HepG2 (cell line): Measurements from ENCODE around the gene TANGO6. TPM values are rescaled to one million over a fixed set of nuclear protein-coding genes. Genes with fewer than 3 reads are reported as not detected.

Experiments used
- ARID2 ChIP-seq: sonication (generic); formaldehyde crosslinking; IDR thresholded peaks from 2 replicates; pipeline ENCODE4 v1.8.1; 2022; ENCODE audit warnings: mild to moderate bottlenecking, missing genetic modification reagents, borderline replicate concordance
- BHLHE40 ChIP-seq: IDR thresholded peaks from 2 replicates; pipeline ENCODE4 v1.6.1; 2011; ENCODE audit warnings: low read length, improper control_type of control experiment
- BORCS8-MEF2B ChIP-seq: sonication (generic); formaldehyde crosslinking; IDR thresholded peaks from 2 replicates; pipeline ENCODE4 v1.8.0; 2022; ENCODE audit warnings: mild to moderate bottlenecking, missing genetic modification reagents
- FOXA1 ChIP-seq, 2 experiments: fragments of 450-650 bp in 1 of 2; sonication (generic) in 1 of 2; formaldehyde crosslinking in 1 of 2; IDR thresholded peaks; 2 replicates each; pipeline versions ENCODE4 v1.4.0 to v1.6.1; 2016 to 2020; ENCODE audit warnings: missing genetic modification reagents in 1 of 2
- GATAD2A ChIP-seq: IDR thresholded peaks from 2 replicates; pipeline ENCODE4 v1.6.1; 2016
- GLI4 ChIP-seq: sonication (generic); formaldehyde crosslinking; IDR thresholded peaks from 2 replicates; pipeline ENCODE4 v1.5.1; 2020; ENCODE audit warnings: missing genetic modification reagents, mild to moderate bottlenecking, moderate library complexity, borderline replicate concordance
- HNRNPL ChIP-seq: fragments of 200-400 bp; formaldehyde crosslinking; IDR thresholded peaks from 2 replicates; pipeline ENCODE4 v1.6.1; 2017; ENCODE audit warnings: mild to moderate bottlenecking, low read depth, low read length
- HOXD1 ChIP-seq: sonication (generic); formaldehyde crosslinking; IDR thresholded peaks from 2 replicates; pipeline ENCODE4 v1.5.0; 2020; ENCODE audit warnings: missing genetic modification reagents
- MATR3 ChIP-seq: sonication (generic); formaldehyde crosslinking; IDR thresholded peaks from 2 replicates; pipeline ENCODE4 v1.4.0; 2020; ENCODE audit warnings: missing genetic modification reagents
- MIER2 ChIP-seq: IDR thresholded peaks from 2 replicates; pipeline ENCODE4 v1.6.1; 2016; ENCODE audit warnings: missing biosample characterization, missing genetic modification reagents
- MIXL1 ChIP-seq: IDR thresholded peaks from 2 replicates; pipeline ENCODE4 v1.6.1; 2016
- SMC3 ChIP-seq: IDR thresholded peaks from 2 replicates; pipeline ENCODE4 v1.6.1; 2011; ENCODE audit warnings: low read length, improper control_type of control experiment
- TFAP4 ChIP-seq: sonication (generic); IDR thresholded peaks from 2 replicates; pipeline ENCODE4 v1.6.1; 2016; ENCODE audit warnings: low read depth, borderline replicate concordance
- THYN1 ChIP-seq: sonication (generic); formaldehyde crosslinking; IDR thresholded peaks from 2 replicates; pipeline ENCODE4 v1.8.1; 2023; ENCODE audit warnings: low read depth, mild to moderate bottlenecking, moderate library complexity, missing genetic modification reagents, borderline replicate concordance
- ZBTB46 ChIP-seq: sonication (generic); formaldehyde crosslinking; IDR thresholded peaks from 2 replicates; pipeline ENCODE4 v1.4.0; 2020; ENCODE audit warnings: mild to moderate bottlenecking, missing genetic modification reagents, borderline replicate concordance
- ZFP36L2 ChIP-seq: sonication (generic); formaldehyde crosslinking; IDR thresholded peaks from 2 replicates; pipeline ENCODE4 v1.4.0; 2020; ENCODE audit warnings: missing genetic modification reagents
- ZNF121 ChIP-seq: sonication (generic); formaldehyde crosslinking; IDR thresholded peaks from 2 replicates; pipeline ENCODE4 v1.5.0; 2020; ENCODE audit warnings: mild to moderate bottlenecking, missing genetic modification reagents
- ZNF713 ChIP-seq: sonication (generic); formaldehyde crosslinking; IDR thresholded peaks from 2 replicates; pipeline ENCODE4 v1.4.0; 2020; ENCODE audit warnings: mild to moderate bottlenecking, missing genetic modification reagents
- ZNF839 ChIP-seq: sonication (generic); formaldehyde crosslinking; IDR thresholded peaks from 2 replicates; pipeline ENCODE4 v1.4.0; 2020; ENCODE audit warnings: missing genetic modification reagents, mild to moderate bottlenecking, borderline replicate concordance
- ZSCAN30 ChIP-seq: sonication (generic); formaldehyde crosslinking; IDR thresholded peaks from 2 replicates; pipeline ENCODE4 v1.5.0; 2020; ENCODE audit warnings: mild to moderate bottlenecking, missing genetic modification reagents
- polyA plus RNA-seq, 8 experiments: library from polyadenylated mRNA; depleted of rRNA in 3 of 8; stranded (reverse) in 7 of 8; unstranded in 1 of 8; fragments of >200 nt; fragmentation: Illumina TruSeq in 4 of 8; extraction: Trizol in 4 of 8; gene quantifications; 2 replicates each; pipeline versions ENCODE4 v1.2.1 to v1.2.3, GENCODE V29; 2011 to 2016; ENCODE audit warnings: low read depth in 4 of 8, missing spikeins in 1 of 8, mixed read lengths in 1 of 8; ENCODE audit not compliant: insufficient read depth in 1 of 8
- total RNA-seq, 5 experiments: library from RNA; depleted of rRNA; stranded (reverse); fragments of >200 nt; fragmentation: Illumina TruSeq; extraction: Trizol; gene quantifications; 2 replicates each; pipeline ENCODE4 v1.2.3, GENCODE V29; 2016; ENCODE audit warnings: low read depth in 1 of 5
- TF ChIP-seq, protein P1 (sequence below): sonication (generic); formaldehyde crosslinking; conservative IDR thresholded peaks from 2 replicates; pipeline ENCODE4 v1.5.0; 2020; ENCODE audit warnings: missing genetic modification reagents
- TF ChIP-seq, protein P2 (sequence below): sonication (generic); formaldehyde crosslinking; IDR thresholded peaks from 2 replicates; pipeline ENCODE4 v1.5.0; 2020; ENCODE audit warnings: mild to moderate bottlenecking, missing genetic modification reagents
- TF ChIP-seq, protein P3 (sequence below): sonication (generic); formaldehyde crosslinking; IDR thresholded peaks from 2 replicates; pipeline ENCODE4 v1.4.0; 2020; ENCODE audit warnings: missing genetic modification reagents, borderline replicate concordance

The TANGO6 gene
- total and polyA plus RNA-seq, 2 of the 13 experiments (the other 11 are each of a cell fraction or from before 2014, with no cell fraction given), result 7.2 to 13.3 TPM

DNA sequence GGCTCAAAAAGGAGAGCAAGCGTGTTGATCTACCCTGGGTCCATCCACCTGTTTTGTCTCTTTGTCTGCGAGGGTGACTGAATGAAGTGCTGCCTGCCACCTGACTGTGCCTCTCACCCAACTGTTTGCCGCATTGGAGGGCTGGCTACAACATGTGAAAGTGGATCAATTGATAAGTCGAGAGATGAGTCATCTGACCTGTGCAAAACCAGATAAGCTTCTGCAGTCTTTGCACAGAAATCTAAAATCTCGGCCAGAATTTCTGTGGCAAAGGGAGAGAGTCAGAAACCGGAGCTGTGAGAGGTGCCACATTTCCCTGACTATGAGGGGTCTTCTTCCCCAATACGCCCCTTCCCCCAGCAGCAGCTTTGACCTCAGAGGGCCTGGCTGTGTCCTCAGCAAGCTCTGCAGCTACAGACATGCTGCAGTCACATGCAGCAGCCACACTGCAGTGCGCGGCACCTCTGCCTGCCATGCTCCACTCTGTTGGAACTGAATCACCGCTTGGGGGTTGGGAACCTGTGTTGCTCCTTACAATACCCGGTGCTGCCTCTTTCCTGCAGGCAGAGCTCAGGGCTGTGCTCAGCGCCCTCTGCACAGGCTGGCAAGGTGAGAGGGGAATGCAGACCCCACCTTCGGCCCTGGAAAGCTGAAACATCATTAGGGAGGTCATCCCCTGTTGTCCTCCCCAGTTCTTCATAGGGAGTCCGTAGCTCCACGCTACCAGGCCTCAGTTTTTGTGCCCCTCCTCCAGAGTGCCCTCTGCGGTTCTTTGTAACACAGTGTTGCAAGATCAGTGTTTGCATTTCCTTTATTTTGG lies 246.0 kb downstream of the TANGO6 start (continued):
- TF ChIP-seq, protein P1, sequence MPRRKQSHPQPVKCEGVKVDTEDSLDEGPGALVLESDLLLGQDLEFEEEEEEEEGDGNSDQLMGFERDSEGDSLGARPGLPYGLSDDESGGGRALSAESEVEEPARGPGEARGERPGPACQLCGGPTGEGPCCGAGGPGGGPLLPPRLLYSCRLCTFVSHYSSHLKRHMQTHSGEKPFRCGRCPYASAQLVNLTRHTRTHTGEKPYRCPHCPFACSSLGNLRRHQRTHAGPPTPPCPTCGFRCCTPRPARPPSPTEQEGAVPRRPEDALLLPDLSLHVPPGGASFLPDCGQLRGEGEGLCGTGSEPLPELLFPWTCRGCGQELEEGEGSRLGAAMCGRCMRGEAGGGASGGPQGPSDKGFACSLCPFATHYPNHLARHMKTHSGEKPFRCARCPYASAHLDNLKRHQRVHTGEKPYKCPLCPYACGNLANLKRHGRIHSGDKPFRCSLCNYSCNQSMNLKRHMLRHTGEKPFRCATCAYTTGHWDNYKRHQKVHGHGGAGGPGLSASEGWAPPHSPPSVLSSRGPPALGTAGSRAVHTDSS (CRISPR knock-in tag), result no peak
- TF ChIP-seq HOXD1 (CRISPR knock-in tag) (no peak), MIXL1 (CRISPR knock-in tag) (no peak), BHLHE40 (0 out of 2 replicates have a peak, but pooled peaks have one; percentile 25), ZNF839 (peak; percentile 55), FOXA1 (IDR thresholded peaks at IDR 0.05) (no peak), FOXA1 (CRISPR knock-in tag; IDR thresholded peaks at IDR 0.05) (peak; percentile 2; the same call in 1 of the 2 replicates), GATAD2A (peak; percentile 31), TFAP4 (peak; percentile 6; the same call in 1 of the 2 replicates), ZNF121 (CRISPR knock-in tag) (no peak), ZSCAN30 (CRISPR knock-in tag) (no peak), HNRNPL (0 out of 2 replicates have a peak, but pooled peaks have one; percentile 41), ZFP36L2 (CRISPR knock-in tag) (no peak), GLI4 (CRISPR knock-in tag) (peak; percentile 27; the same call in 1 of the 2 replicates), MIER2 (CRISPR knock-in tag) (no peak), SMC3 (no peak), ARID2 (CRISPR knock-in tag) (peak; percentile 87; the same call in 1 of the 2 replicates), ZBTB46 (CRISPR knock-in tag) (no peak), BORCS8-MEF2B (CRISPR knock-in tag) (peak; percentile 84), MATR3 (no peak), ZNF713 (CRISPR knock-in tag) (peak; percentile 33; the same call in 1 of the 2 replicates), THYN1 (CRISPR knock-in tag) (no peak)
- TF ChIP-seq, protein P2, sequence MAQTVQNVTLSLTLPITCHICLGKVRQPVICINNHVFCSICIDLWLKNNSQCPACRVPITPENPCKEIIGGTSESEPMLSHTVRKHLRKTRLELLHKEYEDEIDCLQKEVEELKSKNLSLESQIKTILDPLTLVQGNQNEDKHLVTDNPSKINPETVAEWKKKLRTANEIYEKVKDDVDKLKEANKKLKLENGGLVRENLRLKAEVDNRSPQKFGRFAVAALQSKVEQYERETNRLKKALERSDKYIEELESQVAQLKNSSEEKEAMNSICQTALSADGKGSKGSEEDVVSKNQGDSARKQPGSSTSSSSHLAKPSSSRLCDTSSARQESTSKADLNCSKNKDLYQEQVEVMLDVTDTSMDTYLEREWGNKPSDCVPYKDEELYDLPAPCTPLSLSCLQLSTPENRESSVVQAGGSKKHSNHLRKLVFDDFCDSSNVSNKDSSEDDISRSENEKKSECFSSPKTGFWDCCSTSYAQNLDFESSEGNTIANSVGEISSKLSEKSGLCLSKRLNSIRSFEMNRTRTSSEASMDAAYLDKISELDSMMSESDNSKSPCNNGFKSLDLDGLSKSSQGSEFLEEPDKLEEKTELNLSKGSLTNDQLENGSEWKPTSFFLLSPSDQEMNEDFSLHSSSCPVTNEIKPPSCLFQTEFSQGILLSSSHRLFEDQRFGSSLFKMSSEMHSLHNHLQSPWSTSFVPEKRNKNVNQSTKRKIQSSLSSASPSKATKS, result no peak
- TF ChIP-seq, protein P3, sequence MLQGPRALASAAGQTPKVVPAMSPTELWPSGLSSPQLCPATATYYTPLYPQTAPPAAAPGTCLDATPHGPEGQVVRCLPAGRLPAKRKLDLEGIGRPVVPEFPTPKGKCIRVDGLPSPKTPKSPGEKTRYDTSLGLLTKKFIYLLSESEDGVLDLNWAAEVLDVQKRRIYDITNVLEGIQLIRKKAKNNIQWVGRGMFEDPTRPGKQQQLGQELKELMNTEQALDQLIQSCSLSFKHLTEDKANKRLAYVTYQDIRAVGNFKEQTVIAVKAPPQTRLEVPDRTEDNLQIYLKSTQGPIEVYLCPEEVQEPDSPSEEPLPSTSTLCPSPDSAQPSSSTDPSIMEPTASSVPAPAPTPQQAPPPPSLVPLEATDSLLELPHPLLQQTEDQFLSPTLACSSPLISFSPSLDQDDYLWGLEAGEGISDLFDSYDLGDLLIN, result no peak
